KMS-11 (cell line): ENCODE results near the gene ZNF592.

Experiments used
- H2AFZ ChIP-seq: fragments of 200-600 bp; sonication (generic); 2 replicates; pipeline ENCODE4 v1.6.1; 2016; ENCODE audit warnings: antibody characterized with exemption, mixed run types, low read depth
- H3K27ac ChIP-seq: fragments of 200-600 bp; sonication (generic); 2 replicates; pipeline ENCODE4 v1.6.1; 2016; ENCODE audit warnings: mild to moderate bottlenecking, mixed run types
- H3K27me3 ChIP-seq: fragments of 200-600 bp; sonication (generic); 2 replicates; pipeline ENCODE4 v1.6.1; 2017; ENCODE audit warnings: mild to moderate bottlenecking, low read depth, mixed run types, moderate library complexity; ENCODE audit not compliant: insufficient read depth
- H3K36me3 ChIP-seq: fragments of 200-600 bp; sonication (generic); 2 replicates; pipeline ENCODE4 v1.6.1; 2017; ENCODE audit warnings: mild to moderate bottlenecking, mixed run types; ENCODE audit not compliant: insufficient read depth
- H3K4me1 ChIP-seq: fragments of 200-600 bp; sonication (generic); 2 replicates; pipeline ENCODE4 v1.6.1; 2016; ENCODE audit warnings: mild to moderate bottlenecking, low read depth, mixed run types; ENCODE audit not compliant: poor library complexity, severe bottlenecking
- H3K4me2 ChIP-seq: fragments of 200-600 bp; sonication (generic); 2 replicates; pipeline ENCODE4 v1.7.0; 2016; ENCODE audit warnings: mild to moderate bottlenecking, mixed run types
- H3K4me3 ChIP-seq: fragments of 200-600 bp; sonication (generic); IDR thresholded peaks from 2 replicates; pipeline ENCODE4 v1.6.1; 2017; ENCODE audit warnings: low read depth, low read length, mixed read lengths; ENCODE audit not compliant: insufficient read depth
- H3K79me2 ChIP-seq: fragments of 200-600 bp; sonication (generic); 2 replicates; pipeline ENCODE4 v1.6.1; 2016; ENCODE audit warnings: low read depth, mixed run types; ENCODE audit not compliant: insufficient read depth
- H3K9ac ChIP-seq: fragments of 200-600 bp; sonication (generic); 2 replicates; pipeline ENCODE4 v1.6.1; 2016; ENCODE audit warnings: mild to moderate bottlenecking, mixed run types
- H4K20me1 ChIP-seq: fragments of 200-600 bp; sonication (generic); 2 replicates; pipeline ENCODE4 v1.6.1; 2016; ENCODE audit warnings: mild to moderate bottlenecking, mixed run types; ENCODE audit not compliant: insufficient read depth
- CTCF ChIP-seq: fragments of 200-600 bp; sonication (generic); conservative IDR thresholded peaks from 2 replicates; pipeline ENCODE4 v1.6.1; 2017; ENCODE audit warnings: low read depth, mild to moderate bottlenecking, antibody characterized with exemption, low read length, moderate library complexity, mixed read lengths

Gene ZNF592

GRCh38 chr15:84773716-84774115, 25.3 kb downstream of the ZNF592 start:
- H3K79me2 ChIP-seq: peaks cover 37% of the 10 kb centered on the region; the same call in 1 of the 2 replicates

GRCh38 chr15:84775867-84776449, 27.6 kb downstream of the ZNF592 start:
- peaks cover 43% of the 10 kb centered on the region; the same call in 1 of the 2 replicates for H3K79me2 ChIP-seq

More at GRCh38 chr15:84773716-84774115, 25.3 kb downstream of the ZNF592 start:
- no peak overlapping the region for H3K4me2 ChIP-seq
- no peaks in the 10 kb centered on the region for H3K27me3 ChIP-seq
- H4K20me1 ChIP-seq: no peaks in the 10 kb centered on the region
- TF ChIP-seq CTCF: no peak
- H2AFZ ChIP-seq: no peak overlapping the region
- H3K4me3 ChIP-seq: no peak overlapping the region
- H3K9ac ChIP-seq: no peak overlapping the region
- H3K36me3 ChIP-seq: peaks cover 9% of the 10 kb centered on the region; the same call in 1 of the 2 replicates
- no peaks in the 10 kb centered on the region for H3K4me1 ChIP-seq
- H3K27ac ChIP-seq: no peak overlapping the region

GRCh38 chr15:84778194-84778593, 29.8 kb downstream of the ZNF592 start:
- Histone ChIP-seq H3K4me3 (no peak overlapping the region), H3K36me3 (peaks cover 4% of the 10 kb centered on the region; the same call in 1 of the 2 replicates), H3K79me2 (peaks cover 43% of the 10 kb centered on the region; the same call in 1 of the 2 replicates), H2AFZ (no peak overlapping the region), H4K20me1 (no peaks in the 10 kb centered on the region), H3K4me1 (no peaks in the 10 kb centered on the region), H3K4me2 (no peak overlapping the region), H3K9ac (no peak overlapping the region), H3K27me3 (no peaks in the 10 kb centered on the region), H3K27ac (no peak overlapping the region)
- no peak for TF ChIP-seq CTCF

More at GRCh38 chr15:84775867-84776449, 27.6 kb downstream of the ZNF592 start:
- H3K9ac ChIP-seq: no peak overlapping the region
- H3K36me3 ChIP-seq: peaks cover 4% of the 10 kb centered on the region; the same call in 1 of the 2 replicates
- no peak overlapping the region for H3K27ac ChIP-seq
- H4K20me1 ChIP-seq: no peaks in the 10 kb centered on the region
- no peaks in the 10 kb centered on the region for H3K4me1 ChIP-seq
- no peak for TF ChIP-seq CTCF
- no peak overlapping the region for H2AFZ ChIP-seq
- no peaks in the 10 kb centered on the region for H3K27me3 ChIP-seq
- H3K4me3 ChIP-seq: no peak overlapping the region
- H3K4me2 ChIP-seq: no peak overlapping the region

GRCh38 chr15:84780492-84780891, 32.1 kb downstream of the ZNF592 start:
- H3K27ac ChIP-seq: no peak overlapping the region
- no peak for TF ChIP-seq CTCF
- H2AFZ ChIP-seq: no peak overlapping the region
- no peaks in the 10 kb centered on the region for H4K20me1 ChIP-seq
- H3K4me2 ChIP-seq: no peak overlapping the region
- H3K4me1 ChIP-seq: no peaks in the 10 kb centered on the region
- peaks cover 1% of the 10 kb centered on the region; the same call in 1 of the 2 replicates for H3K36me3 ChIP-seq
- peaks cover 21% of the 10 kb centered on the region; the same call in 1 of the 2 replicates for H3K79me2 ChIP-seq
- no peaks in the 10 kb centered on the region for H3K27me3 ChIP-seq
- no peak overlapping the region for H3K9ac ChIP-seq
- no peak overlapping the region for H3K4me3 ChIP-seq
